H1 (cell line): ENCODE results near the gene TBX21. TPM values are rescaled to one million over a fixed set of nuclear protein-coding genes. Genes with fewer than 3 reads are reported as not detected.
A peak's percentile ranks its signal among the peaks of the same experiment; 100 is the strongest.

Experiments
- CTCF ChIA-PET: fragments of 300-600 bp; sonication (Branson Sonifier 250); formaldehyde crosslinking; loops from one replicate; lab custom pipeline; 2021; ENCODE audit not compliant: partially characterized antibody; lab: Charles Lee
- POLR2A ChIA-PET: fragments of 300-600 bp; sonication (Branson Sonifier 250); formaldehyde crosslinking; loops from one replicate; lab custom pipeline; 2021; ENCODE audit warnings: inconsistent platforms; ENCODE audit not compliant: partially characterized antibody; lab: Charles Lee
- DNase-seq, 2 experiments: peaks; one replicate each; pipeline versions ENCODE4 v3.0.0 to v3.0.0-alpha.2; 2010 to 2022; ENCODE audit warnings: low spot score in 2 of 2, low read depth in 1 of 2, mixed read lengths in 1 of 2
- FAIRE-seq: peaks from 2 replicates; lab custom pipeline; 2011; peaks lifted over from hg19 to GRCh38; lab: Jason Lieb, UNC
- H2AFZ ChIP-seq: 2 replicates; pipeline ENCODE4 v1.8.1; 2012; ENCODE audit warnings: low read length, inconsistent platforms
- H2AK5ac ChIP-seq: 2 replicates; pipeline ENCODE4 v1.6.1; 2013; ENCODE audit warnings: low read depth, low read length
- H2BK120ac ChIP-seq: replicated peaks from 2 replicates; pipeline ENCODE3; 2013; ENCODE audit warnings: low read depth, low read length, inconsistent platforms
- H2BK12ac ChIP-seq: 2 replicates; pipeline ENCODE4 v1.6.1; 2013; ENCODE audit warnings: low read depth, low read length
- H2BK15ac ChIP-seq: 2 replicates; pipeline ENCODE4 v1.6.1; 2013; ENCODE audit warnings: low read length
- H2BK20ac ChIP-seq: 2 replicates; pipeline ENCODE4 v1.6.1; 2013; ENCODE audit warnings: low read length
- H2BK5ac ChIP-seq: 2 replicates; pipeline ENCODE4 v1.6.1; 2013; ENCODE audit warnings: low read depth, low read length
- H3K14ac ChIP-seq: 2 replicates; pipeline ENCODE4 v1.6.1; 2013; ENCODE audit warnings: inconsistent platforms; ENCODE audit not compliant: insufficient read length
- H3K18ac ChIP-seq: 2 replicates; pipeline ENCODE4 v1.6.1; 2013; ENCODE audit warnings: low read length; ENCODE audit errors: extremely low read depth
- H3K23ac ChIP-seq: 2 replicates; pipeline ENCODE4 v1.6.1; 2013; ENCODE audit warnings: inconsistent platforms; ENCODE audit not compliant: insufficient read length
- H3K23me2 ChIP-seq: 2 replicates; pipeline ENCODE4 v1.6.1; 2013; ENCODE audit warnings: low read depth, low read length
- H3K27ac ChIP-seq: 2 replicates; pipeline ENCODE4 v1.6.1; 2011; ENCODE audit warnings: low read depth, low read length, inconsistent platforms
- H3K27me3 ChIP-seq, 4 experiments: replicated peaks in 1 of 4; 1 replicate in 1 of 4; 2 replicates in 3 of 4; pipeline versions ENCODE4 v1.6.1 to v1.8.1; 2011 to 2013; ENCODE audit warnings: low read length in 3 of 4, mild to moderate bottlenecking in 3 of 4, inconsistent platforms in 2 of 4, mixed read lengths in 2 of 4, moderate library complexity in 1 of 4; ENCODE audit not compliant: control insufficient read depth in 3 of 4, insufficient read depth in 3 of 4; ENCODE audit errors: extremely low read depth in 1 of 4
- H3K36me3 ChIP-seq, 4 experiments: 2 replicates each; pipeline versions ENCODE4 v1.6.1 to v1.8.1; 2011 to 2013; ENCODE audit warnings: mild to moderate bottlenecking in 4 of 4, low read length in 3 of 4, moderate library complexity in 2 of 4, control low read depth in 1 of 4, inconsistent platforms in 1 of 4; ENCODE audit not compliant: insufficient read depth in 4 of 4, control insufficient read depth in 2 of 4
- H3K4ac ChIP-seq: replicated peaks from 2 replicates; pipeline ENCODE3; 2013; ENCODE audit warnings: low read length, low read depth, mixed read lengths, inconsistent platforms; ENCODE audit not compliant: insufficient read length
- H3K4me1 ChIP-seq, 4 experiments: replicated peaks in 1 of 4; 1 replicate in 1 of 4; 2 replicates in 3 of 4; pipeline versions ENCODE4 v1.6.1 to v1.8.1; 2011 to 2013; ENCODE audit warnings: low read length in 3 of 4, inconsistent platforms in 2 of 4, mixed read lengths in 1 of 4; ENCODE audit not compliant: insufficient read depth in 4 of 4, control insufficient read depth in 3 of 4
- H3K4me2 ChIP-seq, 2 experiments: 2 replicates each; pipeline versions ENCODE4 v1.6.1 to v1.8.1; 2011 to 2013; ENCODE audit warnings: low read depth in 2 of 2, low read length in 2 of 2, control low read depth in 1 of 2, inconsistent platforms in 1 of 2, mild to moderate bottlenecking in 1 of 2; ENCODE audit not compliant: insufficient read depth in 1 of 2
- H3K4me3 ChIP-seq, 4 experiments: fragments of 200-600, 300-600 bp in 1 of 4; sonication (generic), shearing (Covaris generic), sonication (Bioruptor Twin) in 1 of 4; 2 replicates each; pipeline versions ENCODE4 v1.5.1 to v1.8.1; 2011 to 2016; ENCODE audit warnings: low read length in 4 of 4, low read depth in 3 of 4, control low read depth in 2 of 4, inconsistent platforms in 2 of 4, mild to moderate bottlenecking in 2 of 4, mixed read lengths in 1 of 4, moderate library complexity in 1 of 4; ENCODE audit not compliant: insufficient read depth in 2 of 4; ENCODE audit errors: extremely low read depth in 1 of 4
- H3K56ac ChIP-seq: replicated peaks from 2 replicates; pipeline ENCODE3; 2013; ENCODE audit warnings: low read depth, mild to moderate bottlenecking, mixed read lengths, low read length, inconsistent platforms; ENCODE audit not compliant: insufficient read length
- H3K79me1 ChIP-seq: 2 replicates; pipeline ENCODE4 v1.6.1; 2013; ENCODE audit warnings: low read depth, low read length, control low read depth
- H3K79me2 ChIP-seq, 2 experiments: 2 replicates each; pipeline versions ENCODE4 v1.6.1 to v1.8.1; 2012 to 2013; ENCODE audit warnings: low read length in 2 of 2, mild to moderate bottlenecking in 2 of 2, inconsistent platforms in 1 of 2; ENCODE audit not compliant: insufficient read depth in 2 of 2, control insufficient read depth in 1 of 2
- H3K9ac ChIP-seq, 4 experiments: replicated peaks in 1 of 4; 1 replicate in 1 of 4; 2 replicates in 3 of 4; pipeline versions ENCODE4 v1.6.1 to v1.8.1; 2011 to 2013; ENCODE audit warnings: low read depth in 3 of 4, low read length in 3 of 4, control low read depth in 2 of 4, mild to moderate bottlenecking in 2 of 4, moderate library complexity in 2 of 4, inconsistent platforms in 1 of 4; ENCODE audit errors: extremely low read depth in 1 of 4
- H3K9me3 ChIP-seq, 2 experiments: 2 replicates each; pipeline versions ENCODE4 v1.6.1 to v1.8.1; 2012 to 2013; ENCODE audit warnings: mild to moderate bottlenecking in 2 of 2, moderate library complexity in 2 of 2, control low read depth in 1 of 2, inconsistent platforms in 1 of 2, low read depth in 1 of 2, low read length in 1 of 2, mixed read lengths in 1 of 2; ENCODE audit not compliant: insufficient read depth in 2 of 2
- H4K20me1 ChIP-seq, 2 experiments: replicated peaks in 1 of 2; 2 replicates each; pipeline versions ENCODE3 to v1.8.1; 2011 to 2013; ENCODE audit warnings: inconsistent platforms in 2 of 2, low read length in 2 of 2, mild to moderate bottlenecking in 1 of 2; ENCODE audit not compliant: insufficient read depth in 2 of 2, control insufficient read depth in 1 of 2
- H4K5ac ChIP-seq: 2 replicates; pipeline ENCODE4 v1.6.1; 2013; ENCODE audit warnings: low read length, low read depth, mixed read lengths, inconsistent platforms; ENCODE audit not compliant: insufficient read length
- H4K8ac ChIP-seq: 2 replicates; pipeline ENCODE4 v1.8.0; 2013; ENCODE audit warnings: mild to moderate bottlenecking, moderate library complexity, low read length, inconsistent platforms; ENCODE audit not compliant: insufficient read depth; ENCODE audit errors: extremely low read depth
- H4K91ac ChIP-seq: replicated peaks from 2 replicates; pipeline ENCODE3; 2013; ENCODE audit warnings: low read length, mixed read lengths, inconsistent platforms; ENCODE audit not compliant: insufficient read length
- KDM1A ChIP-seq: fragments of 200-600, 300-600 bp; sonication (generic); IDR thresholded peaks from 2 replicates; pipeline ENCODE4 v1.7.1; 2016; ENCODE audit warnings: mild to moderate bottlenecking, low read length, borderline replicate concordance
- TCF12 ChIP-seq: IDR thresholded peaks from 2 replicates; pipeline ENCODE4 v1.6.1; 2011; ENCODE audit warnings: low read depth, mild to moderate bottlenecking, low read length
- WGBS, 2 experiments: shearing (Covaris generic) in 1 of 2; methylation state at CpG; one replicate each; pipeline versions ENCODE4 v1.1.6 to v1.1.7; 2013 to 2015; ENCODE audit warnings: low lambda C conversion rate in 2 of 2, mixed read lengths in 2 of 2, inconsistent platforms in 1 of 2, low coverage in 1 of 2, missing lambda C conversion rate in 1 of 2; ENCODE audit not compliant: insufficient replicate concordance in 2 of 2, insufficient coverage in 1 of 2, insufficient read length in 1 of 2; ENCODE audit errors: extremely low coverage in 1 of 2, missing lambda C conversion rate in 1 of 2; 5-methylcytosine and 5-hydroxymethylcytosine counted together
- polyA plus RNA-seq, 7 experiments: library from polyadenylated mRNA; depleted of rRNA in 3 of 7; stranded (reverse) in 5 of 7; unstranded in 2 of 7; fragments of >200 nt in 5 of 7; fragments of 200-250 nt in 2 of 7; gene quantifications; 1 replicate in 5 of 7; 2 replicates in 1 of 7; 4 replicates in 1 of 7; pipeline versions ENCODE4 v1.2.1 to v1.2.3, GENCODE V29; 2011 to 2013; ENCODE audit warnings: missing spikeins in 2 of 7, mixed read lengths in 2 of 7
- total RNA-seq: library from RNA; stranded (reverse); fragmentation: NEBNext Ultra II Directional; extraction: Animal tissue kit (Norgen Biotek cat#: 25700); gene quantifications from 2 replicates; pipeline ENCODE4 v1.2.1, GENCODE V29; 2021

Gene TBX21
- total and polyA plus RNA-seq, 2 of the 8 experiments (the other 6 are each of a cell fraction or from before 2014, with no cell fraction given) = not detected

GRCh38 chr17:47714773-47715396 lies 18.2 kb upstream of the TBX21 start:
- peak overlapping the region; percentile 44; the same call in 1 of the 2 replicates for H2BK12ac ChIP-seq
- H3K9ac ChIP-seq = no peak overlapping the region
- no peak overlapping the region for H3K14ac ChIP-seq
- 0 out of 2 replicates have a peak, but pooled peaks have one; percentile 54 for TF ChIP-seq KDM1A
- TF ChIP-seq TCF12 = no peak
- H3K36me3 ChIP-seq = no peaks in the 10 kb centered on the region
- H4K20me1 ChIP-seq = no peaks in the 10 kb centered on the region
- H2BK5ac ChIP-seq = no peak overlapping the region
- H3K9me3 ChIP-seq = no peaks in the 10 kb centered on the region
- no peak overlapping the region for H3K56ac ChIP-seq
- no peak overlapping the region for H3K27ac ChIP-seq
- H3K27me3 ChIP-seq = peaks cover 0 to 4% (median 2%) of the 10 kb centered on the region in 4 experiments; a peak in 3 of 7 replicates
- FAIRE-seq (no peak), DNase-seq (no peak)
- H3K4me3 ChIP-seq = no peak overlapping the region
- H2AFZ ChIP-seq = no peak overlapping the region
- WGBS, 2 experiments = 93% methylated on average over 5 of the region's 6 CpGs; no CpG with 5 or more reads in 1 of the 2 experiments
- no peaks in the 10 kb centered on the region for H3K79me2 ChIP-seq
- no peak overlapping the region for H4K5ac ChIP-seq
- no peak overlapping the region for H4K8ac ChIP-seq
- H2BK20ac ChIP-seq = no peak overlapping the region
- 0 out of 2 replicates have a peak overlapping the region, but pooled peaks have one; percentile 55 for H2AK5ac ChIP-seq
- POLR2A ChIA-PET = interaction anchor here (0.6 to 1.9 kb wide), 5 partner anchors 13 to 30 kb away, joined by 3 to 6 read pairs (median 4); no protein-coding TSS in a partner anchor
- no peak overlapping the region for H2BK120ac ChIP-seq
- no peak overlapping the region for H3K4me2 ChIP-seq
- H3K18ac ChIP-seq = no peak overlapping the region
- no peak overlapping the region for H2BK15ac ChIP-seq
- H3K79me1 ChIP-seq = no peaks in the 10 kb centered on the region
- no peaks in the 10 kb centered on the region for H3K23me2 ChIP-seq
- no peak overlapping the region for H3K23ac ChIP-seq
- no peak overlapping the region for H4K91ac ChIP-seq
- no peak overlapping the region for H3K4ac ChIP-seq
- H3K4me1 ChIP-seq = peaks cover 0 to 15% (median 5%) of the 10 kb centered on the region in 4 experiments; a peak in 5 of 7 replicates
- CTCF ChIA-PET = interaction anchor here (1.0 to 8.3 kb wide), 4 partner anchors 18 to 508 kb away, joined by 3 to 179 read pairs (median 74); partner anchors contain the start of genes TBKBP1 and TBX21
